HG02852 (cell line): ENCODE data around the gene ACSS2.

Experiments used
- ATAC-seq: cut with Tn5 transposase; IDR thresholded peaks from one replicate; pipeline ENCODE4 v1.9.1; 2021; ENCODE audit warnings: mild to moderate bottlenecking, moderate library complexity; ENCODE audit not compliant: unreplicated experiment

Gene ACSS2

GRCh38 chr20:34876406-34877282, at the start of gene ACSS2:
ACSS2 (plus strand) TSS chr20:34876612; CDS start chr20:34876646, 34 bp downstream.
- peak; percentile 59 for ATAC-seq

GRCh38 chr20:34829191-34829590, 47.2 kb upstream of the ACSS2 start:
- ATAC-seq, result no peak

GRCh38 chr20:34831936-34832335, 44.5 kb upstream of the ACSS2 start:
- ATAC-seq, result no peak

DNA sequence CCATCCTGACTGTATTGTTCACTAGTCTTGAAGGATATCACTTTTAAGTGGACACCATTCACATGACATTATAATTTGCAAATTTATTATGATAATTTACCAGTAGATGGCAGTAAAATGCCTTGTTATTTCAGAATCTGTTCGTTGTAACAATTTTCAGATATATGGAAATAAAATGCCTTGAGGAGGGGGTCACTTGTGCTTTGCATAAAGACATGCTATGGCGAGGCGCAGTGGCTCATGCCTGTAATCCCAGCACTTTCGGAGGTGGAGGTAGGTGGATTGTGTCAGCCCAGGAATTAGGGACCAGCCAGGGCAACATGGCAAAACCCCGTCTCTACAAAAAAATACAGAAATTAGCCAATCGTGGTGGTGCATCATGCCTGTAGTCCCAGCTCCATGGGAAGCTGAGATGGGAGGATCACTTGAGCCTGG, 41.9 kb upstream of the ACSS2 start:
- no peak for ATAC-seq

- ATAC-seq, result no peak
Measured at GRCh38 chr20:34842143-34842542, 34.3 kb upstream of the ACSS2 start.

- ATAC-seq, result no peak
Measured at GRCh38 chr20:34843421-34843820, 33.0 kb upstream of the ACSS2 start.

- ATAC-seq, result no peak
Measured at GRCh38 chr20:34848597-34848996, 27.8 kb upstream of the ACSS2 start.

DNA sequence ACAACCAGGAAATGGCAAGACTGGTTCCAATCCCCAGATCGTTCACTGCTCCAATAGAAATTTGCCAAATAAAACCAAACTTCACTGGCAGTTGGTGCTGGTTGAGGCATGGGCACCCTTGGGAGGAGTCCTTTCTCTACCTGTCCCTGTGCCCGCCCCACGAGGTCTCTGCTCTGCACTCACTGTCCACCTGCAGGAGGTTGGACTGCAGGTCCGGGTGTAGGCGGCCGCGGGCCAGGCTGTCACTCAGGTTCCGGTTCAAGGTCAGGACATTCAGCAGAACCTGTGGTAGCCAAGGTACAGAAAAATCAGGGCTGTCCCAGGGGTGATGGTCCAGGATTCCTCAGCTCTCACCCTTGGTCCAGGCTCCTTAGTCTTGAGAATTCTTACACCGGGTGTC, 26.6 kb upstream of the ACSS2 start:
- no peak for ATAC-seq

DNA sequence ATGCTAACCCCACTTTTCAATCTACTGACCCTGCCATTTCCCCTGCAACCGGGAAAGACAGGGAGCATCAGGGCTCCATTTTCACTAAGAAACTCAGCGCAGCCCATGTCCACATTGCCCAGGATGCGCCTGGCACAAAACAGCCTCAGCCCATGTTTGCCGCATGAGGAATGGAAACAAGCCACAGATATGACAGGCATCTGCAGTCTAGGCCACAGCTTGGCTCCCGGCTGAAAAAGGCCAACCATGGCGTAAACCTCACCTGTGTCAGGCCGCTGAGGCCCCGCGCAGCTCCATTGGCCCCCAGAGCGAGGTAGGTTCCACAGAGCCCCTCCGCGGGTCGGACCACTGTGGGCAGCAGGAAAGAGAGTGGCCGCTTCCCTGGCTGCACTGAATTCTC, 25.4 kb upstream of the ACSS2 start:
- ATAC-seq, result no peak

GRCh38 chr20:34852298-34852697, 24.1 kb upstream of the ACSS2 start:
- ATAC-seq, result no peak

DNA sequence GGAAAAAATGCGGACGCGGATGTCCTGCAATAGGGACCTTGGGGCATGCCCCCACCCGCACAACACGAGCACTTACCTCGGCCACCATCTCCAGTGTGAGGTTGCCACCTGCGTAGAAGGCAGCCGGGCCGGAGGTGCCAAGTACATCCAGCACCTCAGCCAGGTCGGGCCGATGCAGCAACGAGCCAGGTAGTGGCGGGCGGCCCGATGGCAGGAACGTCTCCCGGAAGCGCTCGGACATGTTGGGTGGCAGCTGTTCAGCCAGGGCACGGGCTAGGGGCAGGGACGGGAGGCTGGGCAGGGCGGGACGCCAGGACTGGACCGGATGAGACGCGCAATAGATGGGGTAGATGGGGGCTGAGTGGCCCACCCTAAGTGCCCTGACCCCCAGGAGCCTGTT, 17.0 kb upstream of the ACSS2 start:
- no peak for ATAC-seq

- ATAC-seq, result no peak
Measured at GRCh38 chr20:34859826-34860545, 16.4 kb upstream of the ACSS2 start.

DNA sequence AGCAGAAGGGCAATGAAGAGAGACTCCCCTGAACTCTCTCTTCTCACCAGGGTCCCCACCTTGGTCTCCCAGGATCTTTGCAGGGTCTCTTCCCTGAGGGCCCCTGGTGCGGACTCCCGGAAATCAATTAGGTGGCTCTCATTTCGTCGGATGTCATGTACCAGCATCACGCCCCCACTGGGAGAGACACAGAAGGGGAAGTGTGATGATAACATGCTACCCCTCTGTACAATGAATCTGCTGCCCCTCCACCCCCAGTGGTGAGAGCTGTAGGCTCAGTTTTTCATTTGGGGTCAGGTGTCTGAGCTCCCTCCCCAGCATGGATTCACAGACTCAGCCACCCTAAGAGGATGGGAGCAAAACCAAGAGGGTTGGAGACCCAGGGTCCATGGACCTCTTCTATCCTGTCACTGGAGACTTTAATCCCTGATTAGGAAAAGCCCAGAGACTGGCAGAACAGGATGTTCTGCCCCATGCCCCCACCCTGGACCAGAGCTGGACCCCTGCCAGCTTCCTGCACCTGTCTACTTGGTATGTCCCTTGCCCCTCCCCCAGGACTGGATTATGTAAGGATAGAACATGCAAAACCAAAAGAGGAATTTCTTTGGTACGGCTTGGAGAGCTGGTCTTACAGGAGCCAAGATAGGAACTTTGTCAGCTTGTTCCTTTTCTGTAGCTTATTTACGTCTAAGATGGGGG, 14.9 kb upstream of the ACSS2 start:
- ATAC-seq, result no peak

DNA sequence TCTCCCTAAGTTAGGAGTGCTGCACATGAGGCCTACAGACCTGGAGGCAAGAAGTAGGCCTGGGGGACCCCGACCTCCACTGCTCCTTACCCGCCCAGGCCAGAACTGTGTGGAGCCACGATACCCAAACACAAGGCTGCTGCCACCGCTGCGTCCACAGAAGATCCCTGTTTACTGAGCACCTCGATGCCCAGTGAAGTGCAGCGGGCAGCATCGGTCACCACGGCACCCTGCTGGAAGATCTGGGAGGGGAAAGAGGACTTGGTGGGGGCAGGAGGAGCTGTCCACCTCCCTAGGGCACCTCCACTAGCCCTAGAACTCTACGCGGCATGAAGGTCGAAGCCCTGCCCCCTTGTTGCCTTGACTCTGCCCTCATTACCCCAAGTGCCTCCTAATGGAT, 13.7 kb upstream of the ACSS2 start:
- no peak for ATAC-seq

DNA sequence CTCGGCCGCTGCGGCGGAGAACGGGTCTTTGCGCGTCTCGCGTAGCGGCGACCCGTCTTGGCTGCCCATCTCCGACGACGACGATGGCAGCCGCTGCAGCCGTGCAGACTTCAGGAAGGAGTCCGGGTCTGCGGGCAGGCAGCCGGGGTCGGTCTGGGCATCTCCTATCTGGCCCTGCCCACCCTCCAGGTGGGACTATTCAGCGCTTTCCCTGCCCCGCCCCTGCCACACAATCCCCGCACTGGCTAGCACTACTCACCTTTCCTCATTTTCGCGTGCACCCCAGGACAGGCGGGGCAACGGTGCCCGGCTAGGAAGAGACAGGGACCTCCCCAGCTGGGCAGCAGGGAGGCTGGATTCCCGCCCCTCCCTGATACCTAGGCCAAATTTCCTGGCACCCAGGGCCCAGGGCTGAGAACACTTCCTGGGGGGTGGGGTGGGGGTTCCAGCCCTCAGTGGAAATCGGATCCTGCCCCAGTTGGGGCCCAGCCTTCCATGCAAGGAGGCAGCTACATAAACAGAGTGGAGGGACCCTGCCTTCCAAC, 12.9 kb upstream of the ACSS2 start:
- no peak for ATAC-seq

DNA sequence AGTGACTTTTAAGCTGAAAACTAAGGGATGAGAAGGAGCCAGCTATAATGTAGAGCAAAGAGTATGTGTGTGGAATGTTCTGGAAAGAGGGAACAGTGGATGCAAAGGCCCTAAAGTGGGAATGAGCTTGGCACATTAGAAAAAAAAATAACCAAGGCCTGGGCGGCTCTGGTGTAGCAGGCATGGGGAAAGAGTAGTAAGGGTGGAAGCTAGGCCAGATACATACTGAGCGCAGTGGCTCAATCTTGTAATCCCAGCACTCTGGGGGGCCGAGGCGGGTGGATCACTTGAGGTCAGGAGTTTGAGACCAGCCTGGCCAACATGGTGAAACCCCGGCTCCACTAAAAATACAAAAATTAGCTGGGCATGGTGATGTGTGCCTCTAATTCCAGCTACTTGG, 12.2 kb upstream of the ACSS2 start:
- ATAC-seq, result no peak

DNA sequence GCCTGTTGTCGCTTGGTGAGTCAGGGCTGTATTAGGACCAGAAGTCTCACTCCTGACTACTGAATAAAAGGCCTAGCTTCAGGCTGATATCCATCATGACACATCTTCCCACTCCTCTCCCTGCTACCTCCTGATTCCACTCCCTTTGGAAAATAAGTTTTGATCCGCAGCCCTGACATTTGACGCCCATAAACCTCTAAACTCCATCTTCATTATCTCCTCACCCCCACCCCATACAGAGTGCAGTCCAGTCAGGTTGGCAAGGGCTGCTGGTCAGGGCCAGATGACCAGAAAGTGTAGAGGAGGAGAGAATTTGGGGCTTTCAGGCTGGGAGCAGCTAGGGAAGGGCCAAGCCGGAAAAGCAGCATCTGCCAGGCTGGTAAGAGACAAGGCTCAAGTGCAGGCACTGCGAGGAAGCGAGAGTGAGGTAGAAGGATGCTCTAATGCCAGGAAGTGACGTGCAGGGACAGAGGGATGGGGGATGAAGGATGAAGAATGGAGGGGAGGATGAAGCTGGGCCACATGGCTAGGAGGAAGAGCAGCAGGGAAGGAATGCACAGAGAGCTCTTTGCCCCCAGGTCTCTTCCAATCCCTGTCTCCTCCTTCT, 5.0 kb upstream of the ACSS2 start:
- no peak for ATAC-seq

- ATAC-seq, result no peak
Measured at GRCh38 chr20:34871966-34872621, 4.3 kb upstream of the ACSS2 start.

- ATAC-seq, result peak; percentile 45
Measured at GRCh38 chr20:34872622-34873224, 3.7 kb upstream of the ACSS2 start, which contains the start of gene GGT7. GGT7 (minus strand) TSS chr20:34872856; CDS start chr20:34872815, 41 bp downstream.

- no peak for ATAC-seq
Measured at GRCh38 chr20:34873583-34874093, 2.8 kb upstream of the ACSS2 start.
